GM19099 (cell line): ENCODE measurements around the gene GRB14.

ENCODE experiments used
- POLR2A ChIP-seq: IDR thresholded peaks from 3 replicates; pipeline ENCODE4 v1.6.1; 2011; ENCODE audit warnings: low read depth; ENCODE audit not compliant: insufficient read length; ENCODE audit errors: extremely low read depth

The GRB14 gene

DNA sequence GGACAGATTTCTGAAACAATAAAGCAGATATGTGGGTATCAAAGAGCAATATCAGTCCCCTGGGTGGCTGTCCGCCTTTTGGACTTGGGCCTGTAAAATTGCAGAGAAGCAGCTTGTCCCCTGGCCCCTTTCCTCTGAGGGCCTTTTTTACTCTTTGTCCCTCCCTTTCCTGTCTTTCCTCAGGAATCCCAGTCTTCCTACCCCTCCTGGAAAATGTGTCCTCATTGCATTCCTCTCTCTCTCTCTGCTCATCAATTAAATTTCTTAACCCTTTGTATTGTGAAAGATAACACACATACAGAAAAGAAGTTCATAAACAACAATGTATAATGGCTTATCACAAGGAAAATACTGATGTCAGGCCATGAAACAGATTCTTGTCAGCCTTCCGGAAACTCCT lies 3.0 kb upstream of the GRB14 start:
- TF ChIP-seq POLR2A = no peak

- TF ChIP-seq POLR2A = no peak
These were observed 1.2 kb upstream of the GRB14 start for GRCh38 chr2:164622338-164623106.

DNA sequence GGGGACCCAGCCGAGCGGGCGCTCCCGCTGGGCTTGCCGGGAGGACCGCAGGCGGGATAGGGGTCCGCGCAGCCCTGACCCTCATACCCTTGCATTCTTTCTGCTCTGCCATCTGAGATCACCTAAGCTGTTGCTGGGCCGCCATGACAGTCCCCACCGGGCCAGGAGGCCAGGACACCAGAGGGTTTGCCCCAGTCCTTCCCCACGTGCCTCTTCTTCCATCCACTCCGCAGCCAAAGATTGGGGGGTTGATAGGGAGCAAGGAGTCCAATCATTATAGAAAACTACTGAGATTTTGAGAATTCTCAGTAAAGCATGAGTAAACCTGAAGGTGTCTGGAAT lies 453 bp upstream of the GRB14 start:
- no peak for TF ChIP-seq POLR2A

DNA sequence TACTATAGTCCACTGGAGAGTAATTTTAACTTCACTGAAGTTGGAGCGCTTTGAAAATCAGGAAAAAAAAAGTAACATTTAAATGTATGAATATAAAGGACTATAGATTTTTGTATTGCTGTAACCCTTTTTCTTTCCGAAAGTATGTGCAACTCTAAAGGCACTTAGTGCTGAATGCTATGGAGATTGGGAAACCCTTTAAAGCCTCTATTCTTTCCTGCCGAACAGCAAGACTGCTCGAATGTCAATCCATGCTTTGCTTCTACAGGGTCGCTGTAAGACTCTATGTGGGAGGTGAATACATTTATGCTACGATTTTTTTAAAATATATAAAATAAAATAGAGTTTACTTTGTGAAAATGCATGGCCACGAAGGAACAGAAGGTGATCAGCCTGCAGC lies 825 bp downstream of the GRB14 start:
- no peak for TF ChIP-seq POLR2A

- TF ChIP-seq POLR2A = no peak
These were observed 3.8 kb downstream of the GRB14 start for GRCh38 chr2:164617466-164617865.

DNA sequence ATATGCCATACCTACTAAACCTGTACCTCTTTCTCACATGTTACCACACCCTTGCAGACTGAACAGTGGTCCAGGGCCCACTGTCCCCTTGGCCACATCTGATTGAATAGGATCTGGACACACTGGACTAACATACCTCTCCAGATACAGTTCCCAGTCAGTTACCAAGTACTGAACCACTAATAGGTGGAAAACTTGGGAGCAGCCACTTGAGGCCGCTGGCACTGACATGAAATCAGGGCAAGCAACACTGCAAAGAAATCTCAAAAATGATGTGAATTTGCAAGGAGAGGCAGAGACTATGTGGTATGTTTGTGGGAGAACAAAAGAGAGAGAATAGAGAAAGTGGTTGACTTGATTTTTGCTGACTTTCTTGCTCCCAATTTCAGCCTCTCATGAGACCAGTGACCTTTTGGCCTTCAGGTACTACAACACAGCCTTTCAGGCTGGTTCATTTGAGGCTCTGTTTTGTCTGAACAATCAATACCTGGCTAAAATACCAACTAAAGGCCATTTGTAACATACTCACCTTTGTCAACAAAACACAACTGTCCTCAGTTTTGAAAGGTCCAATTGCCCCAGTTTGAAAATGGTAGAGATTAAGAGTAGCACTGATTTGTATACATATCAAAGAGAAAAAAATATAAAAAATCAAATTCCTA lies 7.8 kb downstream of the GRB14 start:
- TF ChIP-seq POLR2A = no peak

DNA sequence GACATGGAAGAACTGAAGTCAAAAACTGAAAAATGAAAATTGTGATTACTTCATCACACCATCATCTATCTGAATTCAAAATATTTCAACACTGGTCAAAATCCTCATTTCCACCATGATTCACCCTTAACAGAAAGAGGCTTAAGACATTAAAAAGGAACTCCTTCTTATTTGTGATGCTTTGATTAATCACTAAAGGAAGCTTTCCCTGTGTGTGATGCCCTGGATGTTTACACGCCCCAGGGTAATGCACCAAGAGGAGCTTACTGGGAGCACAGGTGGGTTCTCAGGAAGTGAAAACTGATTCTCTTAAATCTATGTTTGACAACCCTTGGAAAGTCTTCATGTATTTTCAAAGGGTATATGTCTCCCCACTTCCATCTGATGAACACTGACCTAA lies 11.5 kb downstream of the GRB14 start:
- TF ChIP-seq POLR2A = no peak

- no peak for TF ChIP-seq POLR2A
These were observed 14.7 kb downstream of the GRB14 start for GRCh38 chr2:164606557-164606956.

GRCh38 chr2:164605295-164605694 lies 16.0 kb downstream of the GRB14 start:
- no peak for TF ChIP-seq POLR2A

DNA sequence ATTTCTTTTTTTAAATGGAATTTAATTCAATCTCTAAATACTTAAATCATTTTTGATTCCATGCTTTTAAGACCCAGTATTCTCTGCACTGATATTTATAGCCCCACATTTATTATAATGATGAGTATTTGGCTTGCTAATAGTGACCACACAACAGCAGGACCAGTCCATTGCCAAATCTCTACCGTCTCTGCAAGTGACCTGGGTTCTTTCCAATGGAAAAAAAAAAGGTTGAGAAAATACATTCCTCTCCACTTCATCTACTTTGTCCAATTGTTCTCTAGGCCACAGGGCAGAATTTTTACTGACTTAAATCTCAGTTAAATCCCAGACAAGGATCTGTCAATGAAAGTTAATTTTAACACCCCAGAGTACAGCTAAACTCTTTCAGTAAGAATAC lies 20.5 kb downstream of the GRB14 start:
- TF ChIP-seq POLR2A = no peak

DNA sequence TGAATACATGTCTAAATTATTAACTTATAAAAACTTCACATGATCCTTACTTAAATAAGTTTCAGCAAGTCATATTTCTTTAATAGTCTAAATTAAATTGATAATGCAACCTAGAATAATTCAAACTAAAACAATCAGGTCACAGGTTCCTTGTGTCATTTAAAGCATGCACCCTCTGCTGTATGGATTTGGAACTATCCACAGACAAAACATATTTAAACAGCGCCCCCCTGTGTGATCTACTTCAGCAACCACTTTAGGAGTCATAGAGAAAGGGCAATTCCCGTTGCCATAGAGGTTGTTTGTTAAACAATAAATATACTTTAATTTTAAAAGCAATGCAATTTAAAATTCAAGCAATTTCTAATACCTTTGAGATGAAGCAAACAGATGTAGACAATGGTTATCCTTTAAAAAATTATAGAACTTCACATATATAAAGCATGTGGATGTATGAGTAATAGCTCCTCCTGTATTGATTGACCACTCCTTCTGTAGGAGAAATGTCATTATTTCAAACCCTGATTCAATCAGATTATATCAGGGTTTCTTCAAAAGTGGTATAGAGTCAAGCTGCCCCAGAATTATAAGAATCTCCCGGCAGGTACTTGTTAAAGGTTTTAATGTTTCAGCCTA lies 21.2 kb downstream of the GRB14 start:
- no peak for TF ChIP-seq POLR2A

GRCh38 chr2:164597983-164598382 lies 23.3 kb downstream of the GRB14 start:
- no peak for TF ChIP-seq POLR2A

DNA sequence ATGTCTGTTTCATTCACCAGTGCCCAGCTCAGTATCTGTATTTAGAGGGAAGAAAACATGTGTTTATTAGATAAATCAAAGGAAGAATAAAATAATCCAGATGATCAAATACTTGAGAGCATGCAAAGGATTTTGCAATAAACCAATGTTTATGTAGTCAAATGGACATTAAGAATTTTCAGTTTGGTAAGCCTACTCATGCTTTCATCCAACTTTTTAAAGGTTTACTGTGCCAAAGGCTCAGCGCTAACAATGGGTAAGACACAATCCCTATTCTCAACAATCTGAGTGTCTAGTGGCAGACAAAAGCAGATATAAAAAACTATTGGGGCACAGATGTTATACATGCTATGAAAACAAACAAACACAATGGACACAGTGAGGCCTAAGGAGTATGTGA lies 26.3 kb downstream of the GRB14 start:
- TF ChIP-seq POLR2A = no peak

GRCh38 chr2:164593959-164594358 lies 27.3 kb downstream of the GRB14 start:
- TF ChIP-seq POLR2A = no peak

DNA sequence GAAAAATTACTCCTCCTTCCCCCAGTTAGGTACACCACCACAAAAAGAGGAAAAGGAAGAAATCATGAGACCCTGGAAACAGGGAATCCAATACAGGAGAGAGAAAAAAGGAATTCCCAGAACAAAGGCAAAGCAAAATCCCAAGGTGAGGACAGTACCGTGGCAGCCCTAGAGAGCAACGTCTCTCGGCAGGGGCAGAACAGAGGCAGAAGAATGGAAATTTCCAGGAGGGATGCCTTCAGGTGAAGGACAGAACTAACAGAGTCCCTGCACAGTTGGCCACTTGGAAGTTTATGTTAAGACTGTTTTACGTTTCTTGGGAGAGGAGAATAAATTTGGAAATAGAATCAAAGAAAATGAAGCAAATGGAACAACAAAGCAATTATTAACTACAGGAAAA lies 27.7 kb downstream of the GRB14 start:
- TF ChIP-seq POLR2A = no peak

- TF ChIP-seq POLR2A = no peak
These were observed 31.8 kb downstream of the GRB14 start for GRCh38 chr2:164589522-164589921.
